IPS-18c (cell line): ENCODE measurements around the gene S100A14.
"Not testable (repeated sequence)": the region's sequence is repeated elsewhere in the genome, so short reads cannot be mapped to it uniquely, and the experiment has no call there.

ENCODE experiments used
- H3K4me3 ChIP-seq: 2 replicates; pipeline ENCODE4 v1.7.0; 2013; ENCODE audit warnings: low read depth, mild to moderate bottlenecking, low read length, moderate library complexity; ENCODE audit not compliant: insufficient read depth
- H3K9me3 ChIP-seq: one replicate; pipeline ENCODE4 v1.6.1; 2013; ENCODE audit warnings: mild to moderate bottlenecking, low read length, moderate library complexity; ENCODE audit not compliant: control insufficient read depth, insufficient read depth

S100A14 gene

DNA sequence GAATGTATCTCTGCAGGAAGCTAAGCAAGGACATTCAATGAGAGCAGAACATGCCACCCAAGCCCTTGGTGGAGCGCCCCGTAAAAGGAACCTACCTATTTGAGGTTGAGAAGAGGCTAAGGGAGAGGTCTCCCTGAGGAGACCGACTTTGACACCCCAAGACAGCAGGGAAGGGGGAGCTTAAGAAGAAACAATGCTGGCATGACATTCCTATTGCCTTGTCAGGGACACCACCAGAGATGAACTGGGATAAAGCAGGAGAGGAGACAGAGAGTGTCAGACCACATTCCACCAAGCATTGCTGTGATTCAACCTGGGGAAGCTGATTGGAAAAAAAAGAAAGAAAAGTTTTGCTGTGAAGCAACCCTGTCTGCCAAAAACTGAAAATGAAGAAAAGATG lies 37.2 kb downstream of the S100A14 start:
- peaks cover 2% of the 10 kb centered on the region for H3K9me3 ChIP-seq
- no peak overlapping the region for H3K4me3 ChIP-seq

DNA sequence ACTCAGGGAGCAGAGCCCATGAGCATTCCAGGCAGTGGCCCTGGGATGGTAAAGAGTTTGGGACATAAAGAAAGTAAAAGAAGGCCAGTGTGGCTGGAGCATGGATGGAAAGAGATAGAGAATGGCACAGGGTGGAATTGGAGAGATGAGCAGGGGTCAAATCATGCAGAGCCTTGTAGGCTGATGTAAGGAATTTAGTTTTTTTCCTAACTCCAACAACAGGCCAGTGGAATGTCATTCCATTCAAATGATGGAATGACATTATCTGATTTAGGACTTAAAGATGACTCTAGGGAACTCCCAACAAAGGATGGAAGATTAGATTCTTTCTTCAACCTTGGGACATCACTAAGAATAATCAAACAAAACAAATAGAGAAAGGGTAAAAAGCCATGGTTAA lies 37.6 kb downstream of the S100A14 start:
- H3K9me3 ChIP-seq, result peaks cover 2% of the 10 kb centered on the region
- no peak overlapping the region for H3K4me3 ChIP-seq

DNA sequence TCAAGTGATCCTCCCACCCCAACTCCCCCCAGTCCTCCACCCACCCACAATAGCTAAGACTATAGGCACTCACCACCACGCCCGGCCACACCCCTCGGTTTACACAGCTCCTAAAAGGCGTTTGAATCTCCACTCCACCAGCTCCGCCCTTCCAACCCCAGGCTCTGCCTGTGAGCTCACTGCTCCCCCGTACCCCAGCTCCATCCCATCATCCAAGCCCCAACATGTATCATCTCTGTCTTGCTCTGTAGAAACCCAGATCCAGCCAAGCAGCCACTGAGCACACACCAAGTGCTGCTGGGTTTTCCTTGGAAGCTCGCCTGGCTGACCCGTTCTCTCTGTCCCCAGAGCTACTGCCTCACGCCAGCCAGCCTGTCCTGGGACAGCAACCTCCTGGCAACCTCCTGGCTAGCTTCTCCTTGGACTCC lies 38.5 kb downstream of the S100A14 start:
- H3K9me3 ChIP-seq, result peaks cover 2% of the 10 kb centered on the region
- no peak overlapping the region for H3K4me3 ChIP-seq

- Histone ChIP-seq H3K4me3 (no peak overlapping the region), H3K9me3 (peaks cover 4% of the 10 kb centered on the region)
Measured at GRCh38 chr1:153577138-153577537, 39.0 kb downstream of the S100A14 start.

- H3K4me3 ChIP-seq, H3K9me3 ChIP-seq: not testable (repeated sequence)
Measured at GRCh38 chr1:153575497-153575896, 40.6 kb downstream of the S100A14 start.

GRCh38 chr1:153575081-153575491 lies 41.0 kb downstream of the S100A14 start:
- H3K9me3 ChIP-seq, H3K4me3 ChIP-seq: not testable (repeated sequence)

- H3K4me3 ChIP-seq, result no peak overlapping the region
Measured at GRCh38 chr1:153573351-153573750, 42.8 kb downstream of the S100A14 start.

GRCh38 chr1:153572569-153573015 lies 43.5 kb downstream of the S100A14 start:
- H3K9me3 ChIP-seq, result peaks cover 4% of the 10 kb centered on the region
- no peak overlapping the region for H3K4me3 ChIP-seq

More at GRCh38 chr1:153573351-153573750, 42.8 kb downstream of the S100A14 start:
- peaks cover 4% of the 10 kb centered on the region for H3K9me3 ChIP-seq

GRCh38 chr1:153571706-153572105 lies 44.4 kb downstream of the S100A14 start:
- peaks cover 4% of the 10 kb centered on the region for H3K9me3 ChIP-seq
- H3K4me3 ChIP-seq, result no peak overlapping the region

DNA sequence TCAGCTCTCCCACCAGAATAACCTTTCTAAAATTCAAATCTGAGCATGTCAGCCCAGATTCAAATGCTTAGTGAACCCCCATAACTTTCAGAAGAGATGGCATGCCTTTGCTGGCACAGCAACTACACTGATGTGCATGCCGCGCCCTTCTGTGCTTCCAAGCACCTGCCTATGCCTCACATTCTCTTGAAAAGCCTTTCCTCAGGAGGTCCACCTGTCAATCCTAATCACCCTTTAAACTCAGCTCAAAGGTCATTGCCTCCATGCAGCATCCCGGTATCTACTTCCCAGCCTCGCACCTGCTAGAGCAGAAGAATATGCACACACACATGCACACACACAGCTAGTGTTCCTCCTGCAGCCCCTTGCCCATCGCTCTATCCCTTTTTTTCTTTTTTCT lies 45.3 kb downstream of the S100A14 start:
- H3K9me3 ChIP-seq, result peaks cover 4% of the 10 kb centered on the region
- H3K4me3 ChIP-seq, result no peak overlapping the region

GRCh38 chr1:153569465-153569864 lies 46.7 kb downstream of the S100A14 start:
- H3K4me3 ChIP-seq, result no peak overlapping the region
- peaks cover 2% of the 10 kb centered on the region for H3K9me3 ChIP-seq

GRCh38 chr1:153568367-153569099 lies 47.6 kb downstream of the S100A14 start:
- Histone ChIP-seq H3K4me3 (no peak overlapping the region), H3K9me3 (peaks cover 2% of the 10 kb centered on the region)

GRCh38 chr1:153567621-153568366 lies 48.3 kb downstream of the S100A14 start:
- H3K4me3 ChIP-seq, result no peak overlapping the region; the same call in 1 of the 2 replicates
- H3K9me3 ChIP-seq, result peaks cover 2% of the 10 kb centered on the region

DNA sequence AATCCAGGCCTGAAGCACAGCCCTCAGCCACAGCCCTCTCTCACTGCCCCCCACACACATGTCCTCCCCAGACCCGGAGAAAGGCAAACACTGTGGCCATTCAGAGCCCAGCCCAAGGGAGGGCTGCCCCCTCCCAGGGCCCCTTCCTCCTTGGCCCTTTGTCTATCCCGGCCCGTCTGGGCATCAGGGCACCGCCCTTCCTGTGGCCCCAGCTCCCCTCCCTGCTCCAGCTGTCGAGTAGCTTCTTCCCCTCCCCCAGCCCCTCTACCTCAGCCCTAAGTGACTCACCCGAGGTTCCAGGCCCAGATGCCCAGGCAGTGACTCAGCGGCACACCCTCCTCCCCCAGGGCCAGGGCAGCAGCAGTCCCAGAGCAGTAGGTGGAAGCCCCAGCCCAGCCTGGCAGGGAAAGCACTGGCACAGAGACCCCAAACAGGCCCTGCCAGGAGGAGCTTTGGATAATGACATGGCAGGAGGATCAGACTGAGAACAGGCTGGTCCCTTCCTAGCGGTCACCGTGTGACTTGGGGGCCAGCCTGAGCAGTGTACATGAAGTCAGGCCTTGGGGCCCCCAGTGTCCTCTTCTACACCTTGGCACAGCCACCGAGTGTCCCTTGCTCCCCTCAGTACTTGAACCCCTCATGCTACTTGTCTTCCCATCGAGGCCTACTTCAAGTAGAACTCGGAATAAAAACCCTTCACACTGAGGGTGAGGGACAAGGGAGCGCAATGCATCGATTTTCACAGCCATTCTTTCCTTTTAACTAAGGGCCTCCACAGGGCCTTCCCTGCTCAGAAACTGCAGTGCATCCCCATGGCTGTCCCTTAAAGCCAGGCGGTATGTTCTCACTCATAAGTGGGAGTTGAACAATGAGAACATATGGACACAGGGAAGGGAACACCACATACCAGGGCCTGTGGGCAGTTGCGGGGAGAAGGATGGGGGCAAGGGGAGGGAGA lies 49.4 kb downstream of the S100A14 start:
- H3K4me3 ChIP-seq, result no peak overlapping the region
- no peaks in the 10 kb centered on the region for H3K9me3 ChIP-seq

GRCh38 chr1:153565529-153566374 lies 50.4 kb downstream of the S100A14 start, which contains the start of gene S100A2:
Gene S100A2 (minus strand): TSS chr1:153565844. CDS start chr1:153563877, 1,967 bp downstream.
- peak within 1 kb of the TSS; percentile 10; the same call in 1 of the 2 replicates for H3K4me3 ChIP-seq
- H3K9me3 ChIP-seq, result no peaks in the 10 kb centered on the region
